Retina (tissue), 1 donor: ENCODE measurements around the gene GPR146.

Experiments
- DNase-seq: peaks from one replicate; pipeline ENCODE4 v3.0.0-alpha.2; 2016

Gene GPR146

GRCh38 chr7:1079546-1079945 lies 35.2 kb downstream of the GPR146 start:
- no peak for DNase-seq

GRCh38 chr7:1080252-1080920 lies 36.0 kb downstream of the GPR146 start:
- peak; percentile 45 for DNase-seq

DNA sequence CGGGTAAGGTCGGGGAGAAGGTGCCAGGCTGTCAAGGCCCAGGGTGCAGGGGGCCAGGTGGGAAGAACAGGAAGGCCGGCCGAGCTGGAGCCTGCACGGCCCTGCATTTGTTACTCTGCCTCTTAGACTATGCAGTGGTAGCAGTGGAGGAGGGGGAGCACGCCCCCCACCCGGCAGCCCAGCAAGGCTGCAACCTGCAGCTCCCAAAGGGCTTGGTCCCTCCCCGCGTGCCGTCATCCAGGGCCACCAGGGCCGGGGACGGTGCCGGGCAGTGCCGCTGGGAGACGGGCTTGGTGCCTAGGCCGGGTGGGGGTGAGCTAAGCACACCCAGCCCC lies 36.5 kb downstream of the GPR146 start:
- no peak for DNase-seq

DNA sequence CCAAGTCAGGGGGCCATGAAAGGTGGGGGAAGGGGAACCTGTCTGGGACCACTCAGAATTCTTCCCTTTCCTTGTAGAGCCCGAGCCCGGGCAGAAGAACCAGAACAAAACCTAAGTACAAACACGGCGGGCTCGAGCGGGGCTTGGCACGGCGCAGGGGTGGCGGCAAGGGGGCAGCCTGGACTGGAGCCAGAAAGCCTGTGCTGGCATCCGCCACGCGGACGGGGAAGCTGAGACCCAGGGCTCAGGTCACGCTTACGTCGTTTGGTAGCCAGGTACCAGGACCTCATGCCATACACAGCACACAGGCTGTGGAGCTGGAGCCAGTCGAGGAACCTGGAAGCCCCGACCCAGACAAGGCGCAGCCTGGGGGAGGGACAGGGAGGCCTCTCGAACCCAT lies 37.0 kb downstream of the GPR146 start:
- DNase-seq: no peak

DNA sequence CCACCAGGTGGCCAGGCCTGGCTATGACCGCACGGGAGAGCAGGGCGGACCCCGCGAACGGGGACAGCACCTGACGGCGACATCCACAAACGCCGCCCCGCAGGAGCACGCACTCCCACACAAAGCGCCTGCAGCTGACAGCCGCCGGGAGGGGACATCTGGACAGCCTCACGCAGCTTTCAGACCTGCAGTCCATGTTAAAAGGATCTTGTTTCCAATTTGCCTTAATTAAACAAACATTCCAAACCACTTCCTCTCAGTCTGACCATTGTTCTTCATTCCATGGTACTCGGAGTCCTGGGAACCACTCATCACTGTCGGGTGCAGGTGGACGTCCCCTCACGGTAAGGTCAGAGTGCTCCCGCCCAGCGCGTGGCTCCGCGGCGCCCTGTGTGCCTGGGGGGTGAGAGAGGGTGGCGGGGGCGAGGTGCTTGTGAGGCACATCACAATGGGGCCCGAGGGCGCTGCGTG lies 37.6 kb downstream of the GPR146 start:
- DNase-seq: peak; percentile 58

- DNase-seq: no peak
Measured at GRCh38 chr7:1083729-1084657, 39.6 kb downstream of the GPR146 start.

GRCh38 chr7:1085266-1085665 lies 40.9 kb downstream of the GPR146 start:
- DNase-seq: no peak

GRCh38 chr7:1085910-1086421 lies 41.6 kb downstream of the GPR146 start:
- DNase-seq: no peak

- peak; percentile 91 for DNase-seq
Measured at GRCh38 chr7:1086588-1087464, 42.5 kb downstream of the GPR146 start.

GRCh38 chr7:1087465-1087814 lies 43.1 kb downstream of the GPR146 start:
- DNase-seq: no peak

DNA sequence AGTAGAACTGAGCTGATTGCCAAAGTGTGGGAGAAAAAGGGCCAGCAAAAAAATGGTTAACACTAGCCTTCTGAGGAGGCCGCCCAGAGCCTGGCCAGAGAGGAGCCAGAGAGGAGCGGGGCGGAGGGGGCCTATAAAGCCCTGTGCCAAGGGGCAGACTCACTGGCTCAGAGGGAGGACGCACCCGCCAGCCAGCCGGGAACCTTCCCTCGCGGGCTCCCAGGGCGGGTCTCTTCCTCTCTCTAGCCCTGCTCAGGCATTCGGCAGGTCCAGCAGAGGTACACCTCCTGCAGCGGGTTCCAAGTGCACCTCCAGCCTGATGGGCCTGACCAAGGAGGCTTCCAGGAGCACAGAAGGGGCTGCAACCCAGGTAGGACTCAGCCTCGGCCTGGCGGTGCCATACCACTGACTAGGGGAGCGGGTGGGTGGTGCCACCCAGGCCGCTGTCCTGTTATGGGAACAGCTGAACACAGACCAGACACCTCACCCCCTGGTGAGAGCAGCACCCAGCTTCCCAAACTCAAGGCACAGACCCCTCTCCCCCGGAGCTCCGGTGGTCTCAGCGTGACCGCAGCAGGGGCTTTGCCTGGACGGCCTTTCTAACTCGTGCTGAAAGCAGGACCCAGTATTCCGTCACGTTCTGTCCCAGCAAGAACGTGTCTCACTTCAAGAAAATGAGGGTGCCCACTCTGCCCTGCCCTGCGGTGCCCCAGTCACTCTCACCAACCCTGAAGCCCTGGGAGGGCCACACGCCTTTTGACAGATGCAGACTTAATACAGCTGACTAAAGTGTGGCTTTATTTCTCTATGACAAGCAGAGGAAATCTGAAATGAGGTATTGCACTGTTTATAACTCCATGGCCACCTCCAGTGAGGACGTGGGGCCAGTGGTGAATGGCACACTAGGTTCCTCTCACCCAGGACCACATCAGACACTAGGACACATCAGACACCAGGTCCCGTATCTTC lies 43.9 kb downstream of the GPR146 start, which contains the start of gene GPER1:
Gene GPER1, plus strand, starts transcription at position 162 of the 969 bp plus-strand sequence. CDS start 3,616 bp downstream, outside the sequence.
- peak; percentile 69 for DNase-seq

DNA sequence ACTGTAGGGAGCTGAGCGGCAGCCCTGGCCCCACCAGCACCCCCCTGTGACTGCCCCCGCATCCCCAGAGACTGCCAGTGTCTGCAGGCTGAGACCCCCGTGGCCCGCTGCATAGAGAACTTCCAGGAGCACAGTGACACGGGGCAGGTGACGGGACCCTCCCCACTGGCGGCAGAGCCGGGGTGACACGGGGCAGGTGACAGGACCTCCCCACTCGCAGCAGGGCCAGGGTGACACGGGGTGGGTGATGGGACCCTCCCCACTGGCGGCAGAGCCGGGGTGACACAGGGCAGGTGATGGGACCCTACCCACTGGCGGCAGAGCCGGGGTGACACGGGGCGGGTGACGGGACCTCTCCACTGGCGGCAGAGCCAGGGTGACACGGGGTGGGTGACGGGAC lies 45.9 kb downstream of the GPR146 start:
- DNase-seq: no peak

GRCh38 chr7:1090686-1091643 lies 46.6 kb downstream of the GPR146 start:
- DNase-seq: no peak

DNA sequence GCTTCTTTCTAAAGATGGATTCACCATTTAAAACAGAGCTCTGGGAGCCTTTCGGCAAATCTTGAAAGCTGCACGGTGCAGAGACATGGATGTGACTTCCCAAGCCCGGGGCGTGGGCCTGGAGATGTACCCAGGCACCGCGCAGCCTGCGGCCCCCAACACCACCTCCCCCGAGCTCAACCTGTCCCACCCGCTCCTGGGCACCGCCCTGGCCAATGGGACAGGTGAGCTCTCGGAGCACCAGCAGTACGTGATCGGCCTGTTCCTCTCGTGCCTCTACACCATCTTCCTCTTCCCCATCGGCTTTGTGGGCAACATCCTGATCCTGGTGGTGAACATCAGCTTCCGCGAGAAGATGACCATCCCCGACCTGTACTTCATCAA lies 47.3 kb downstream of the GPR146 start:
- no peak for DNase-seq

DNA sequence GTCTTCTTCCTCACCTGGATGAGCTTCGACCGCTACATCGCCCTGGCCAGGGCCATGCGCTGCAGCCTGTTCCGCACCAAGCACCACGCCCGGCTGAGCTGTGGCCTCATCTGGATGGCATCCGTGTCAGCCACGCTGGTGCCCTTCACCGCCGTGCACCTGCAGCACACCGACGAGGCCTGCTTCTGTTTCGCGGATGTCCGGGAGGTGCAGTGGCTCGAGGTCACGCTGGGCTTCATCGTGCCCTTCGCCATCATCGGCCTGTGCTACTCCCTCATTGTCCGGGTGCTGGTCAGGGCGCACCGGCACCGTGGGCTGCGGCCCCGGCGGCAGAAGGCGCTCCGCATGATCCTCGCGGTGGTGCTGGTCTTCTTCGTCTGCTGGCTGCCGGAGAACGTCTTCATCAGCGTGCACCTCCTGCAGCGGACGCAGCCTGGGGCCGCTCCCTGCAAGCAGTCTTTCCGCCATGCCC lies 47.9 kb downstream of the GPR146 start:
- no peak for DNase-seq

DNA sequence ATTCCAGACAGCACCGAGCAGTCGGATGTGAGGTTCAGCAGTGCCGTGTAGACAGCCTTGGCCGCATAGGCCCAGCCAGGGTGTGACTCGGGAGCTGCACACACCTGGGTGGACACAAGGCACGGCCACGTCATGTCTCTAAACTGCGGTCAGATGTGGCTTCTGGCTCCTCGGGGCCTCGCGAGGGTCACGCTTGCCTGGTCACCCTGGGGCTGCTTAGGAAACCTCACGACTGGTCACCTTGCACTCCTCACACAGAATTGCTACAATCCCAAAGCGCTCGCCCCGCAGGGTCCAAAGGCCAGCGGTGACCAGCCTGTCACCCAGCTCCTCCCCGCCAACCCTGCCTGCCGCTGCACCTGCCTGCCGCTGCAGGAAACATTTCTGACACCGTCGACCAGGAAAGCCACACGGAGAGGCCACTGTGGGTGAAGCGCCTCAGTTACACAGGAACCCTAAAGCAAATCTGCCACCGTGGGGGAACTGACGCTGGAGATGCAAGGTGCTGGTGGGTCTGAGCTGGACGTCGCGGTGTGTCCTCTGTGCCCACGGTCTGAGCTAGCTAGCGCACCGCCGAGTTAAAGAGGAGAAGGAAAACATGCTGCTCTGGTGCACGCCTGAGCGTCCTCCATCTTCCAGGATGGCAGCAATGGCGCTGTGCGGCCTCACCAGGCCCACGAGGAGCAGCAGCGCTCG lies 48.6 kb downstream of the GPR146 start:
- DNase-seq: no peak

- no peak for DNase-seq
Measured at GRCh38 chr7:1093502-1093843, 49.1 kb downstream of the GPR146 start.

DNA sequence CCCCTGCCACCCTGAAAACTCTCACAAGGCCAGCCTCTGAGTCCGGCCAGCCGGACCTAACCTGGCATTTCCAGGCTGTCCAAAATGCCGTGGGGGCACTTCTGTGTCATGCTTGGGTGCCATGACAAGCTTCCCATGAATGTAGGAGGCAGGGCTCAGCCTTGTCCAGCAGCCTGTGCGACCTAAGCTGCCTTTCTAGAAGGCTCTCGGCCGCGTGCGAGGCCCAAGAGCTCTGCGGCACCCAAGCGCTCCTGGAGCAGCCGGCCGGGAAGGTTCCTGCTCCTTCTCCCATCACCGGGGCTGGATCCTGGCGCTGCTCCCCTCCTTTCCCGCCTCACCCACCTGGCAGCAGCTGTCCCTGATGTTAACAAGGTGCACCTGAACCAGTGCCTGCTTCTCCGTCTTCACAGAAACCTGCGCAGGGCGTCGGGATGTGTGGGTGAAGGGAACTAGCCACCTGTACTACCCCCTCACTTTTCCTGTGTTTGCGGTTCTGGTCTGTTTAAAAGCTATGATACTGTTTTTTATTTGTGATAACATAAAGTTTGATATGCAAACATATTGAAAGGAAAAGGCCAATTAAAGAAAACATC lies 49.7 kb downstream of the GPR146 start:
- DNase-seq: no peak

- no peak for DNase-seq
Measured at GRCh38 chr7:1094870-1095269, 50.5 kb downstream of the GPR146 start.
